NCI-H748 (cell line): ENCODE results near the gene TMED9.
"Not testable (repeated sequence)": the region's sequence is repeated elsewhere in the genome, so short reads cannot be mapped to it uniquely, and the experiment has no call there.

ENCODE experiments used
- DNase-seq: peaks from one replicate; lab custom pipeline; 2025; ENCODE audit not compliant: unreplicated experiment; lab: John Stamatoyannopoulos, UW

TMED9 gene

GRCh38 chr5:177592010-177592834 is at the start of gene TMED9:
Gene TMED9 (plus strand): TSS chr5:177592203. CDS start chr5:177592215, 12 bp downstream.
- DNase-seq: peak; percentile 94

- no peak for DNase-seq
Measured at GRCh38 chr5:177542816-177543465, 49.1 kb upstream of the TMED9 start.

- no peak for DNase-seq
Measured at GRCh38 chr5:177545487-177546257, 46.3 kb upstream of the TMED9 start.

- no peak for DNase-seq
Measured at GRCh38 chr5:177546258-177546741, 45.7 kb upstream of the TMED9 start.

GRCh38 chr5:177547736-177548135 is 44.3 kb upstream of the TMED9 start:
- DNase-seq: no peak

DNA sequence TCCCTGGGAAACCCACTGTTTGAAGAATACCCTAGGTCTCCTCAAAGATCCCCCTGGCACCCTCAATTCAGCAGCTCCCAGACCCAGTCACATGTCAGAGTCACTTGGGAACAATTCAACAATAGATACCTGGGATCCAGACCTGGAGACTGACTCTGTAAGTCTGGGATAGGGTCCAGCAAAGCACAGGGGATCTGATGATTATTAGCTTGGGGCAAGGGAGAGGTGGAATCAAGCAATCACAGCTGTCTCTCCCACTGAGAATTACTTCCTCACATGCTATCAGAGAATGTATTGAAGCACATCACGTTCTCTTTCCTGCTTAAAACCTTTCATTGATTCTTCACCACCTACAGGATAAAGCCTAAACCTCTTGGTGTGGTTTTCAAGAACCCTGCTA is 43.5 kb upstream of the TMED9 start:
- DNase-seq: no peak

DNA sequence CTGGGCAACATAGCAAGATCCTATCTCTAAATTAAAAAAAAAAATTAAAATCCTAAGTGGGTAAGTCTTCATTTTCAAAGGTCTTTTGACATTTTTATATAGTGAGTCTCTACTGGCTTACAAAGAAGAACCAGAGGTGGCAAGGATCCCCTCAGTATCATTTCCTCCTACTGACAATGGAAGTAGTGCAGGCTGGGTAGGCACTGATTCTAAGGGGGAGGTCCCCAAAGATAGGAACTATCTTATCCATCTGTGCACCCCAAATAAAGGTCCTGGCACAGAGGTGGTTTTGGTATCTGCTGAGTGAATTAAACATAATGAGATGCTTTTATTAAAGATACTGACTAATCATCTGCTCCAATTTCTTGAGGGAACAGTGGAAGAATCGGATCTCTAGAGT is 41.9 kb upstream of the TMED9 start:
- no peak for DNase-seq

- DNase-seq: peak; percentile 13
Measured at GRCh38 chr5:177552839-177553455, 39.1 kb upstream of the TMED9 start.

DNA sequence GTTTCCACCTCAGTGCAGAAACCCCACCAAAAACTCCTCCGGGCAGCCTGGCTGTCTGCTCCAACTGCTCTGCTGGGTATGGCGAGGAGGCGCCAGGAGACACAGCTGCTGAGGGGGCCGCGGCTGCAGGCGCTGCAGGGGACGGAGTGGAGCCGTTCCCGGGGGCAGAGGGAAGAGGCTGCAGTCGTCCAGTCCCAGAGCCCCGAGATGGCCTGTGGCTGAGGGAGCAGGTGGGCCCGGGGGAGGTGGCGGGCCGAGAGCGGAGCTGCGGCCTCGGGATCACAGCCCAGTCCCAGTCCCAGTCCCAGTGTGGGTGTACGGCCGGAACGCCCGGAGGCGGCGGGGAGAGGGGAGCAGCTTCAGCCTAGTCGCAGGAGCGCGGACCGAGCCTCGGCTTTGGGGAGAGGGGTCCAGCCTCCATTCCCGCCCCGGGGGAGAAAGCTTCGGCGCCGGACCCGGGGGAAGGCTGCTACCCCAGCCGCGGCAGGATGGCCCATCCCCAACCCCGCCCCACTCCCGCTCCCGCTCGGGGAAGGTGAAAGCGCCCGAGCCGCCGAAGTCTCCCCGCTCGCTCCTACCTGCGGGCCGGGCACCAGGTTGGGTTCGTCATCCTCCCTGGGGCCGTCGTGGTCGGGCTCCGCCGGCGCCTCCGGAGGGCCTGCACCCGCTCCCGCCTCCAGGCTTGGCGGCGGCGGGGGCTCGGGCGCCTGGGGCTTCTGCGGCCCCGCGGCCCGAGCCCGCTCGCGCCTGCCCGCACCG is 38.2 kb upstream of the TMED9 start:
- peak; percentile 50 for DNase-seq

DNA sequence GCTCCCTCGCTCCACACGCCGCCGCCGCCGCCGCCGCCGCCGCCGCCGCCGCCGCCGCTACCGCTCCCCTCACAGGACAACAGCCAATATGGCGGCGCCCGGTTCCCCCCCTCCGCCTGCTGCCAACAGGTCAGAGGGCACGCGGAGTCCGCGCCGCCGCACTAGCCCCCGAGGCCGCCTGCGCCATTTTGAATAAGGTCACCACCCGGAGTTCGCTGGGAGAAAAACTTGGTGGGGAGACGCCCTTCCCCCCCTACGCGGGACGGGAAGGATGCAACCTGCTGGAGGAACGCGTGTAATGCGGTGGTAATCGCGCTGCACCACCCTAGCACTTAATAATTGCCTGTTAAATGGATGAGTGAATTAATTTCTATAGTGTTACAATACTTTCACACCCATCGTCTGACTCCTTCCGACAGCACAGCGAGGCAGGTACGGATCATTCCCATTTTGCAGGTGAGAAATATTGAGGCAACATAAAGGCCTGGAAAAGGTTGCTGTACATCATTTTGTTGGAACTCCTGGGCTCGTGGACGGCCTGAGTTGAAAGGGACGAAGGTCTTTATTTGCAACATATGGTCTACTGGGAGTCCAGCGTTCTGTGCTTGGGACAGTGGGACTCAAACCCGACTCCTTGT is 37.4 kb upstream of the TMED9 start, which contains the start of gene FAM193B:
Gene FAM193B (minus strand): TSS at position 90 of the 638 bp plus-strand sequence. CDS start 105 bp downstream, outside the sequence.
- peak; percentile 94 for DNase-seq

DNA sequence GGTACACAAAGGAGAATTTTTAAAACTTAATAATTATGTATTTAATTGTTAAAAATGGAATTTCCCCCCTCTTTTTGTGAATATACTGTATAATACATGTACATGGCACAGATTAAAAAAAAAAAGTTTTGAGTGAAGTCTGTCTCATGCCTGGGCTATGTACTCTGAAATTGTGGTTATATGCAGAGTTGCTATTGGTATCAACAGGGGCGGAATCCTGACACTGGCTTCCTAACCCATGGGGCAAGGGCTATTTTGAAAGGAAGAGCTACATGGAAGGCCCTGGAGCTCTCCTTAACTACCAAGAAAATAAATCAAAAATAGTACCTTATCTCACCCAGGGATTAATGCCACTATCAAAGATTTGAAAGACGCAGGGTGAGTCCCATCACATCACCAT is 36.8 kb upstream of the TMED9 start:
- no peak for DNase-seq

DNA sequence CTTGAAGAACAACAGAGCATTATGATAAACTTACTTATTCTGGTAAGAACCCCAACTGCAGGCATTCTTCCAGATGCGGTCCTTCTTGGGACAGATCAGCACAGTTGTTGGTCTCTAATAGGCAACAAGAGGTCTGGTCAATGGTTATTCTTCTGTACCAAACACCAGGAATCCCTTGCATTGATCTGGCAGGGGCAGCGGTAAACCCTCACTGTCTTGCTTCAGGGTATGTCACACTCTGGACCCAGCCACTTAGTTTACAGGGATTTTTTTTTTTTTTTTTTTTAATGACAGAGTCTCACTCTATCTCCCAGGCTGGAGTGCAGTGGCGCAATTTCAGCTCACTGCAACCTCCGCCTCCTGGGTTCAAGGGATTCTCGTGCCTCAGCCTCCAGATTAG is 36.3 kb upstream of the TMED9 start:
- no peak for DNase-seq

DNA sequence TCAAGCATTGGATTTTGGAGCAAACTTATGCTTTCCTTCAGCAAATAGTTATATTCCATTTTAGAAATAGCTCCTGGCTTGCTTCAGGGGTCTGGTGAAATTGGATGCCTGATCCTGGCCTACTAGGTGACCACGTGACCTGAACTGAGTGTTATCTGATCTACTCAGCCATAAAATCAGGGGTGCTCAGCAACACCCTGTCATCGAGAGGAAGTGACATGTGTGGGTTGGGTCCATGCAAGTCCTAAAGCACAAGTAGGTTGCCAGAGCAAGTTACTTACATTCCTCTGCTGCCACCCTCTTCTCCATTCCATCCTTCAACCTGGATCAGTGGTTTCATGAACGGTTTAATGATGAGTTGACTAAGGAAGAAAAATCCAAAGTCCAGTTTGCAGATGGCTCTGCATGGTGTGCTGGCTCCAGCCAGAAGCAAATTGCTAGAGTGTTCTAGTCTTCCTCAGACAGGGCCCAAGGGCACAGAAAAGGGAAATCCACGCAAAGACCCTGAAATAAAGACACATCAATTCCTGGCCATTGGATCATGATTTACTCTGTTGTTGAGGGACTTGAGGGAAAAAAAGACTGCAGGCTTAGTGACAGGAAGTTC is 34.9 kb upstream of the TMED9 start:
- DNase-seq: peak; percentile 10

DNA sequence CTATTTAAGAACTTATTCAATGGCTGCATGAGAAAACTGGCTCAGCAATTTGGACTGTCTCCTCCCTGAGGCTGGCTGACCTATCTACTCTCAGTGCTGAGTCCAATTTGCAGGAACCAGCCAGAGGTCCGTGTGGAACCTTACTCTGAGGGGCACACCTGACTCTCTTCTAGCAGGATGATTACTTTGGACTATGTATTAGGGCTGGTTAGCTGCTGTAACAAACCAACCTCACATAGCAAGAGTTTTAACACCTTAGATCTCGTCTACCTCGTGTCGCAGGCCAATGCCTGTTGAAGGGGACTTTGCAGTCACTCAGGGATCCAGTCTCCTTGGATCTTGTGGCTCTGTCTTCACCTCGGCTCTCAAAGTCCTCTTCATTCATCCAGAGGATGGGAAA is 34.2 kb upstream of the TMED9 start:
- DNase-seq: no peak

- DNase-seq: not testable (repeated sequence)
Measured at GRCh38 chr5:177559446-177559941, 32.5 kb upstream of the TMED9 start.

- no peak for DNase-seq
Measured at GRCh38 chr5:177565046-177565445, 27.0 kb upstream of the TMED9 start.

DNA sequence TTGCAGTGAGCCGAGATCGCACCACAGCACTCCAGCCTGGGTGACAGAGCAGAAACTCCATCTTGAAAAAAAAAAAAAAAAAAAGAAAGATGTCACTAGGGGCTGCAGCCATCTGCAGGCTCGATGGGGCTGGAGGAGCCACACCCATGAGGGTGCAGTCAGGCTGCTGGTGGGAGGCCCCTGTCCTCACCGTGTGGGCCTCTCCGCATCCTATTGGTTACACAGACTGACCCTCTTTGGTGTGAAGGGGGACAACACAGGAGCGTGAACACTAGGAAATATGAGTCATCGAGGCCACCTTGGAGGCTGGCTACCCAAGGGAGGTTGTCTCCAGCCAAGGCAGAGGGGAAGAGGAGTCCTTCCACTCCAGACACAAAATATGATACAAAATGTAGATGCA is 23.7 kb upstream of the TMED9 start:
- no peak for DNase-seq

- DNase-seq: no peak
Measured at GRCh38 chr5:177569894-177570293, 22.1 kb upstream of the TMED9 start.

DNA sequence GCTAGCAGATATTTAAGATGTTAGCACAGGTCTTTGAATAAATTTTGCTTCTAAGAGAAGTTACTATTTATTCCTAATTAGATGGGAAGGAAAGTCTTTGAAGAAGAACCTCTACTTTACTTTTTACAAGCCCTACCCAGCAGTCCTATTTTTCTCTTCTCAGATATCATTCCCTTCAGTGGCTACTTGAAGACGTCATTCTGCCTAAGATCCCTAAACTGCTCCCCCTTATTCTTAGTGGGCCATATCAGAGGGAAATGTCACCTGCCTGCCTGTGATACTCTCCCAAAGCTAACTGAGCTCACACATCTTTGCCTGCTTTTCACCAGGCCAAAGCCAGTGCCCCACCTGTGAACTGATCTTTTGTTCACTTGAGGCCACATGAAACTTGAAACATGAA is 16.5 kb upstream of the TMED9 start:
- no peak for DNase-seq
